GM19438 (cell line): ENCODE results near the gene TTC6.
"Not testable (repeated sequence)": the region's sequence is repeated elsewhere in the genome, so short reads cannot be mapped to it uniquely, and the experiment has no call there.

Experiments used
- ATAC-seq: cut with Tn5 transposase; IDR thresholded peaks from one replicate; pipeline ENCODE4 v1.9.1; 2021; ENCODE audit warnings: low read depth; ENCODE audit not compliant: unreplicated experiment

Gene TTC6, protein sequence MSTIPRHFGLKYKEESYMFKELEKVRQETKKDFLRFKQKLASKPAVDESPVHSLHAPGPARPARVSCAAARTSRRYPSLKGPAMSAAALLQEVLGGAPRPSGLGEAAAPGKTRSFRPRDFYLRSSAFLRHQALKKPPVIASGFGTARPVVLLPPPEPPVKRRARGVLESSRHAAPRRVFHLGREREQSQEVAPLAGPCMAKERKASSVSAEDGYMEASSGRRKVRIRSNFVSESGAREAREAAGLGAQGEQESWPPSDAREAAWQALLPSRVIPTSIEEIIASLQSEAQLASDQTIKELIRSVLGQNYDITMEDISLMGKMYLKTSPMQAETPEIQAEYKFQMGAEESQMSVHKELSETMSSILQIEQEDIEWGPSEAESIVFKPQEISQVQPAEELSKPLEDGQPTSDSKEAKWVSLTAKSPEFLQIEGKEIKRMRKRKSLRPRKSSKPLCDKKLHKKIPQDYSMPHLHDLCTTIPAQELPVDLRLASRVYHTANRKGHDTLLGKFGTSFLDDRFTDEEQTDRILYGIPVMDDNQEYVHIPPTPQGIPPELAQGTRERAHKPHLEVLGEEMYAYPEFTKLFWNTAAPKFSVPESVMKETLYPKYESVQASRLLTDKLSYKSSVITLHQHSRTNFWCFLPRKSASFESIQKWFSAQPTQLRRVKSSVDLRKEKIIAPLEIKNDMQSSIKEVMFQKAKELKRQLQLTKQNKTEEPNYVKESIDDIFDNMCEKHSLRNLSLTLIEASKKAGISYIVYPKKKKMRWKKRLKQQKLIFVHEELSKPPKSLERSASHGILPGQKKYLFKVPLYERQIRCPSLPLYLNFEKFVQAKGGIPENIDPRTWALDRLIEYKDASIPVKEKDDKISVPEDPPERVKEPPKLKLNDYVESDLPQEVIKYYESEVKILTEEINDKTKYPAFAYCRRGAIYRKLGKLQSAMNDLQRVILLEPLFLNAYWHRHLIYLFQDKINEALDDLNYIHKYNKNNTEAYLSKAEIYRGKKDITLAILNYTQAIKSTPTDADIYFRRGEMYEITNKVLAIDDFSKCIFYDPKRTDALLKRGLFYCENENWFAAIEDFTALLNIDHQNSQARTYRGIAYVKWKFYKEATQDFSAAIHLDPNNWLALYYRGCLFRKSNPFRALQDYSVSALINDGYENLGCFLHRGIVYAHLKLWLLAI (N-terminal part only)

DNA sequence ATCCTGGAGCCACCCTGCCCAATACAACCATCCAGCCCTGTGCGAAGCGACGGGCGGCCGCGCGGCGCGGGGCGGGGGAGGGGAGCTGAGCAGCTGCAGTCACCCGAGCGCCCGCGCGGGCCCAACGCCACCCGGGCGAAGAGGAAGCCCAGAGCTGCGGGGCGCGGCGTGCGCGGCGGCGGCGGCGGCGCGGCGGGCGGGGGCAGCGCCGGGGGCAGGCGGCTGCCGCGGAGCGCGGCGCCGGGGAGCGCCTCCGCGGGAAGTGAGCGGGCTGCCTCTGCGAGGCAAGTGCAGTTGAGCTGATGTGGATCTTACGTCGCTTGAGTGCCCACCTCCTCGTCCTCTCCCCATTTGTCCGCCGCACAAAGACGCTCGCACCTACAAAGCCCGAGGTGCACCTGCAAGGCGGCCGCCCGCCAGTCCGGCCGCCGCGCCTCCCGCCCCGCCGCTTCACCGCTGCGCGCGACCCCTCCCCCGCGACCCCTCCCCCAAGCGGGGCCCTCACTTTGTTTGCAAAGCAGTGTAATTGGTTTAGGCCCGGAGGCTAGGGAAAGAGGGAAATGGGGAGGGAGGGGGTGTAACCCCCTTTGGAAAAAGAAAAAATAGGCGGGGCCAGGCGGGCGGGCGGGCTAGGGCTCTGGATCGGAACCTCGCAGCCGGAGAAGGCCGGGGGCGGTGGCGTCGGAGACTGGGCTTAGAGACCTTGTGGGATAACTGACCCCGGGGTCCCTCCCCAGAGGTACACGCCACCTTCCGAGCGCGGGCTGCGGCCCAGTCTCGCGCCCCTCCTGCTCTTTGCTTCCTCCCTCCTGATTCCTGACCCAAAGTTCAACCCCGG lies at the start of gene TTC6, which contains the start of gene FOXA1:
Gene TTC6, plus strand, starts transcription at position 659 of the 838 bp plus-strand sequence. CDS start 26,436 bp downstream, outside the sequence.
Gene FOXA1, minus strand, starts transcription at position 279 of the 838 bp plus-strand sequence. Its CDS starts 277 bp downstream, at position 2.
- no peak for ATAC-seq

DNA sequence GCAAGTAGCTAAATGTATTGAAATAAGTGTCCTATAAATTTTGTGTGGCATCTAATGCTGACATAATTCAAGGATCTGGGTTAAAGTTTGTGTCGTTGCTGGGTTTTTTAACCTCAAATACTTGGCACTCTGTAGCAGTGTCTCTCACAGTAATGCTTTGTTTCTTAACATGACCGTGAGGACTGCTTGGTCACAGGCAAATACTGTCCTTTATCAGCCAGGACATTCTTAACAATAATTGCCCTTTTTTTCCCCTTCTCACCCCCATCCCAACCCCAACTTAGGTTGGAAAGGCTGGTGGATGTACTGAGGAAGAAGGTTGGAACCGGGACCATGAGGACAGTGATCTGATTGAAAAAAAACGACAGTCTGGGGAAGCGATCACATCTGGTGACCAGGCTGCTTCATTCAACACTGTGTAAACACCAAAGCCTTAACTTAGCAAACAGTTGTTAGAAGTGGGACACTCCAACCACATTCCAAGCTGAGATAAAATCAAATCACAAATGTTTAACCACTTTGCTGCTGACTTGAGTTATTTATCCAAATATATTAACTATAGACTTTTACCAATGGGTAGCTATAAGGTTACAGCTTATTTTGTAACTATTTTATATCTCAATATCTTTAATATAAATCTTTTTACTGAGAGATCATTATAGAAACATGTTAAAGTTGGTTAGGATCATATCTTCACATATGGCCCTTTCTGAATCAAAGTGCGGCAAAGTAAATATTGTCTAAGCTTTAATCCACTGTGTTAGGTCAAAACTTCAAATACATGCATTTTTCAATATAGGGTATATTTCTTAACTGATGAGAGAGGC lies 48.6 kb upstream of the TTC6 start:
- no peak for ATAC-seq

DNA sequence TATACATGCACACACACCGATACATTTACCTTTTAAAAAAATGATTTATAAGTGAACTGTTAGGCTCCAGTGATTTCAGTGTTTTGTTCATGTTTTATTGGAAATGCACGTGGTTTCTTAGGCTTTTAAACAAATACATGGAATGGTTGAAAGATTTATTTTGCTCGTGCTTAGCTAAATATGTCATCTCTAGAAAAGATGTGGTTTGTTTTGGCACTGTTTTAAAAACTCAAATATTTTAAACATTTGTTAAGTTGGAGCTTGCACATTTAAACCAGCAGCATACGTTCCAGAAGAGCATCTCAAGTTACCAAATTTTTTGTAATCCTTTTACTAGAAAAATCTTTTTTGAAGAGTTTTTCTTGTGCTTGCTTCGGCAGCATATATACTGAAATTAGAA lies 44.9 kb upstream of the TTC6 start:
- ATAC-seq, result no peak

DNA sequence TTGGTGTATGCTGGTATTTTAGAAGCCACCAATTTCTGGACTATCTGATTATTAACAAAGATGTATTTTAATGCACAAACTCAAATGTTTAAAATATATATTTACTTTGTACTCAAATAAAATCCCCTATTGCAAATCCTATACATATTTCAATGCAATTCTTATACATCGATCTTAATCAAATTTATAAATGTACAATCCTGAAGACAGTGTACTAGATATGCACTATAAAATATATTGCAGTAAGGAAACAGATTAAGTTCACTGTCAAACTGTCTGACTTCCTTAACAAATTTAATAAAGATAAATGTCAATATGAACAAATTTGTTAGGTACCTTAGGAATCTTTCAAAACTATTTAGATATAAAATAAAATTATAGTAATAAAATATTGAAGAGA lies 44.3 kb upstream of the TTC6 start:
- no peak for ATAC-seq

DNA sequence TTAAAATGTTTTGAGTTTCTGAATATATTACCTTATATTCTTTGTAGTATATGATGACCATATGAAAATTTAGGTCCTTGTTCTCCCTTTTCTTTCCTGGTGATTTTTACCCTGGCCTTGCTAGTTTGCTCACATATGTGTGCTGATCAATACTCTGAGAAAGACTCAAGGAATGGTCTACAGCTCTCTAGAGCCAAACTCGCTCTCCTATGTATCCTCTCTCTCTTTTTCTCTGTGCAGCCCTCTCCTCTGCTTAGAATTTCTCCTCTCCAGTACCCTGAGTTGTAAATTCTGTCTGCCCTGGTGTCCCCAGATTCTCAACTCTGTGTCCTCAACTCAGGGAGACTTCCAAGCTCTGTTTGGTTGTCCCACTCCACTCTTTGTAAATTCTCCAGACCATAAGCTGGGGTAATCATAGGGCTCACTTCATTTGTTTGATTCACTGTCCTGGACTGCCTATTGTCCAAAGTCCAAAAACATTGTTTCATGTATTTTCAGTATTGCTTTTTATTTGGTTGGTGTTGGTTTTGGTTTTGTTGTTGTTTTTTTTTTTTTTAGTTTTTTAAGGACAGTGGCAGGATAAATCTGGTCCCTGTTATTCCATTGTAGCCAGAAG lies 41.4 kb upstream of the TTC6 start:
- ATAC-seq, result no peak

DNA sequence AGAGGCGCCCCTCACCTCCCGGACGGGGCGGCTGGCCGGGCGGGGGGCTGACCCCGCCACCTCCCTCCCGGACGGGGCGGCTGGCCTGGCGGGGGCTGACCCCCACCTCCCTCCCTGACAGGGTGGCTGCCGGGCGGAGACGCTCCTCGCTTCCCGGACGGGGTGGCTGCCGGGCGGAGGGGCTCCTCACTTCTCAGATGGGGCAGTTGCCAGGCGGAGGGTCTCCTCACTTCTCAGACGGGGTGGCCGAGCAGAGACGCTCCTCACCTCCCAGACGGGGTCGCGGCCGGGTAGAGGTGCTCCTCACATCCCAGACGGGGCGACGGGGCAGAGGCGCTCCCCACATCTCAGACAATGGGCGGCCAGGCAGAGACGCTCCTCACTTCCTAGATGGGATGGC lies 39.8 kb upstream of the TTC6 start:
- not testable (repeated sequence) for ATAC-seq

DNA sequence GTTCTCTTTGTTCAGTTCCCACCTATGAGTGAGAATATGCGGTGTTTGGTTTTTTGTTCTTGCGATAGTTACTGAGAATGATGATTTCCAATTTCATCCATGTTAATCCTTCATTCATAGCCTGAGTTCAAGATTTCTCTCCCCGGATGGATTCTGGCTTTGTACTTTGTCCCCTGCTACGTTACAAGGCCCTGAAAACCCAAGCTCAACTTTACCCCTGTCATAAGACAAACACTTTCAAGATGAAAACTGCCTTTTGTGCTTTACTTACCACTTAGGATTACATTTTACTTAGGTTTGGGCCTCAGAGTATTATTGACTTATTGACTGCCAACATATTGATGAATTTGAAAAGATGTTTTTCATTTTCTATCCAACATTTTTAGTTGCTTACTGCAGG lies 36.7 kb upstream of the TTC6 start:
- ATAC-seq, result no peak

DNA sequence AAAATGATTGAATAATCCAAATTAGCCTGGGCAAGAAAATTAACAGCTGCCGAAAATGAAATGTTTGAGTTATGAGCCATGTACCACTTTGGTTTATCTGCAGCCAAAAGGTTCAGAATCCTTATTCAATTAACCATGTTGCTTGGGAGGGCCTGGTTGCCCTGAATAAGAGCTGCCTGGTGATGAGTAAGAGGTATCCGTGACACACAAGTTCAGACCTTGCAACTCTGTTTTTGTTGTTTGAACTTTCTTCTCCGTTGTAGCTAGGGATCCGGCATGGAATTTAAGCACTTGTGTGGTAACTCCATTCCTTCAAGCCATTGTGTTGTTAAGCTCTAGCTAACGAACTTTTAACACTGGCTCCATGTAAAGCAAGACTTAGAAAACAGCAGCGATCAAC lies 36.0 kb upstream of the TTC6 start:
- no peak for ATAC-seq

DNA sequence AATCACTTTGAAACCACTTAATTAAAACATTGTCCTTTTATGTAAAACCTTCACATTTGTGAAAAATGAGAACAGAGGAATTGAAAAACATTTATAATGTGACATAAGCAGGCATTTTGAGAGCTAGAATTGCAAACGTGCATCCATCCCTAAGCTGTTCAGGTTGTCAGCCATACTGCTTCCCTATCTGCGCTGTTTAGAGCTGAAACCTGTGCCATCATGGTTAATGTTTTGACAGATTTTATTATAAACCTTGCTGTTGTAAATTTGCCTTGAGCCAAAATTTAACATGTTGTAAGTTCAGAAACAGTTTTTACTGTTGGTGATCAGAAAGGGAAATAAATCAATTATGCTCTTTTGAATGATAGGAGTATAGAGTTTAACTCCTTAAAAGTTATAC lies 32.2 kb upstream of the TTC6 start:
- ATAC-seq, result no peak

DNA sequence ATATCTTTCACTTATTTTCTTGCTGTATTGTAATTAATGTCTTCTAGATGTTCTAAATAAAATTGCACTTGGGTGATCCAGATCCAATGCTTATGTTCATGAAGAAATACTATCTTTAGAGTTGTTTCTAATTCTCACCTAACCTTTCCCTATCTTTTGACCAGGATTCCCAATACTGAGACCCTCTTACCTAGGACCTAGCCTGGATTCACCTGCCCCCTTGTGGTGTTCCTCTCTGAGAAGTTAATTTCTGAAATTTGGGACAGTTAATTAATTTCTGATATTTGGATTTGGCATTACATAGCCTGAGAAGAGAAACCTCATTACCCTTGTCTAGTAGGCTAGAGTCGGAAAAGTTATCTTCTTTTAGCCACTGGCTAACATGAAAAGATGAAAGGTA lies 29.9 kb upstream of the TTC6 start:
- ATAC-seq, result no peak

DNA sequence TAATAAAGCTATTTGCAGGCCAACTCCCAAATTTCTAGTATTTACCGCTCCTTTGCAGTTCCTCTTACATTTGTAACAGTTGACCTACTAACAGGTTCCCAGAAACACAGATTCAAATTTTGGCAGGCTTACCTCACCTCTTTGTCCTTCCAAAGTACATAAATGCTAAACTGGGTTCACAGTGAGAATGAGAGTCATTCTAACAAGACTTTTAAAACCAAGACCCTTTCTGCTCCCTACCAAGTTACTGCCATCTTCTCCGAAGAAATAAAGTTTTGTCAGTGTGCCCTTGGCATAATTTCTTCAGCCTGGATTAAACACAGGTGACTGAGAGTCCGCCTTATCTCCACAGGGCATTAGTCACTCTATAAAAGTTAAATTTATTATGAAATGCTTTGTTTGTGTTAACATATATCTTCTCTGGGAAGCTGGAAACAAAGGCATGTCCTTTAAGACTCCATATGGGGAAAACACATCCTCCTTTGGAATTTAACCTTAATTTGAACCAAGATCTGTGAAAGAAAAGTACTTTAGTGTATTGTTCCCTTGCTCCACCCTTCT lies 28.5 kb upstream of the TTC6 start:
- ATAC-seq, result no peak

DNA sequence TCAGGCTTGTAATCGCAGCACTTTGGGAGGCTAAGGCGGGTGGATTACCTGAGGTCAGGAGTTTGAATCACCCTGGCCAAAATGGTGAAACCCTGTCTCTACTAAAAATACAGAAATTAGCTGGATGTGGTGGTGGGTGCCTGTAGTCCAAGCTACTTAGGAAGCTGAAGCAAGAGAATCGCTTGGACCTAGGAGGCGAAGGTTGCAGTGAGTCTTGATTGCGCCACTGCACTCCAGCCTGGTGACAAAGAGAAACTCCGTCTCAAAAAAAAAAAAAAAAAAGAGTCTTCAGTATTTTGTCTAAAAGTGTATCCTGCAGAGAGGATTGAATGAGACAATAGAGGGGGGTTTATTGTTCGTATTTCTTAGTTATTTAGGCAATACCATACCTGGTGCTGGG lies 25.7 kb upstream of the TTC6 start:
- no peak for ATAC-seq

DNA sequence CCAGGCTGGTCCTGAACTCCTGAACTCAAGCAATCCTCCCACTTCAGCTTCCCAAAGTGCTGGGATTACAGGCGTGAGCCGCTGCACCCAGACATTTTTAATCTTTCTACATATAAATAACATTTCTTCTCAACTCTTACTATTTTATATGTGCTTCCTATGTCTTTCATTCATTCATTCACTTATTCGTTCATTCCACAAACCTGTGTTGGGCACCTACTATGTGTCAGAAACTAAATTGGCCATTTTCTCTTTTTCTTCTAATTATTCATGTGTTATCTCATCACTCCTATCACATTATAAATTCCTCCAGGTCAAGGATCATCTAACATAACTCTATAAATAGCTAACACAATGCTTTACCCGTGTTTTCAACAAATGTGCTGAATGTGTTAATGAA lies 24.0 kb upstream of the TTC6 start:
- no peak for ATAC-seq

DNA sequence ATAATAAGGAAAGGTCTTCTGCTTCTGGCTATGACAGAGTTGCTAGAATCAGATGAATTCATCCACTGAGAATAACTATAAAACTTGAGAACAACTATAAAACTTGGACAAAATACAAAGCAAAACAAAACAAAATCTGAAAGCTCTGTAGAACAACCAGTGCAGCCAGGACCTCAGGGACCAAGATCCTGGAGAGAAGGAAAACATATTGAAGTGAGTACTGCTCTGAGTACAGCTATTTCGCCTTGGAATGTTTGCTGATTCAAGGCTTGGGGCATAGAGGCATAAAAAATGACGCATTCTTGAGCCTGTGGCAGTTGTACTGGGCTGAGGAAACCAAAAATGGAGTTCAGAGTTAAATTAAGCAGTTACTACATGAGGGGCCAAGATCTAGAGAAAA lies 22.1 kb upstream of the TTC6 start:
- ATAC-seq, result no peak

DNA sequence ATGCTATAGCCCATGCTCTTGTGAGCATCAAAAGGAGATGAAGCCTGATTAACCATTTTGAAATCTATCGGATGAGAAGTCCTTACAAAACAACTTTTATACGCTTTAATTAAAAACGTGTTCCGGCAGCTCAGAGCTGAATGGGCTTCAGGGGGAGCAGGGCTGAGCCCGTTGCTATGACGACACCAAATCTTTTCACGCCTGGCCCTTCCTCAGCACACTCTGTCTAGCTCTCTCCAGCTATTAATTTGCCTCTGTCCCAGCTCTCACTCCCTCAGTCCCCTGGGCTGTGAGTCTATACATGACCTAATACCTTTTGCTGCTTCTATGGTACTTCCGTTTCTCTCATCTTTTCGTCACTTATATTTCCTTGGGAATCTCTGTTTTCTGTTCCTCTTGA lies 16.2 kb upstream of the TTC6 start:
- no peak for ATAC-seq

DNA sequence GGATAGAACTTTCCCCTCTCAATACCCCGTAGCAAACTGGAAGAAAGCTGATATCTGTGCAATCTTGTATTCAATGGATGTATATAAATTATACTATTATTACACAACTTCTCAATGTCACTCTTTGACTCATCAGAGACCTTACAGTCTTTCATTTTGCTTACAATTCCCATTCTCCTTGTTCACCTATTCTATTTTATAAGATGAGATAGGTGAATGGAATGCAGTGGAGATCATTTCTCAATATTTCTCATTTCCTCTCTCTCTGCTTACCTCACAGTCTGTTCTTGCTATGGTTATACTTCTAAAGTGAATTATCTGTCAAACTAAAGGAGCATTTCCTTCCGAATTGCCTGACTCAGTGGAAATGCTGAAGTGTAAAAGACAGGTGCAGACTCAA lies 15.3 kb upstream of the TTC6 start:
- no peak for ATAC-seq

DNA sequence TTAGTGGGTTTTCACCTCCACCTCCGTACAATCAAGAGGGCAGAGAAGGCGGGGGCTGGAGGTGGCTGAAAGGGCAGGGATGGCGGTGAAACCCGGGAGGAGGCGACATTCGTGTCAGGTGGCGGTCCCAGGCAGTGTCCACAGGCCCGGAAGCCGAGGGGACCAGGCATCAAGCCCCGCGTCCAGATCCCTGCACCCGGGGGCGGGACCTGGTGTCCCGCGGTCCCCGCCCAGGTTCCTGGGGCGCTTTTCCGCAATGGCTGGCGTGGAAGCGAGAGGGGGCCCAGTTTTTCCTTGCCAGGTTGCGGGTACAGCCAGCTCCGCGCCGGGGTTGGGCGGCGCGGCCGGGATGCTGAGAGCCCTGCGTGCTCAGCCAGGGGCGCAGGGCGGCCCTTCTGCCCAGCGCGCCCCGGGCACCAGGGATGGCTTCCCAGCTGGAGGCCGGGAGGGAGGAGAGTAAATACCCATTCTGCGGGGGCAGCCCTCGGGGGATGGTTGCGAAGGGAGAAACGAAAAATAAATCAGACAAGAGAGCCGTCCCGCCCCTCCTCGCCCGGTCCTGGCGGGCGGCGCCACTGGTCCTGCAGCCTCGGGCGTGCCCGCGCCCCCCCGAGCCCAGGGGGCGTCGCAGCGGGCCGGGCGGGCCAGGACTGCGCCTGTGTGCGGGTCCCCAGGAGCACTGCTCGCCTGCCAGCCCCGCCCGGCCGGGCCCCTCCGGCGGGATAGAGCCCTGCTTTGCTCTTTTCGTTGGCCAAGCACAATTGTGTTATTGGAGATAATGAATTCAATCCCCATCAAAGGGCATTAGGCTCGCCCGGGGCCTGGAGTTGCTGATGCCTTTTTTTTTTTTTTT lies 11.8 kb upstream of the TTC6 start:
- no peak for ATAC-seq
